Embryonic facial prominence (tissue), 1 donor: Measurements from ENCODE around the gene B4GALNT1.
"Not testable (repeated sequence)": the region's sequence is repeated elsewhere in the genome, so short reads cannot be mapped to it uniquely, and the experiment has no call there.

Experiments used
- DNase-seq: peaks from one replicate; pipeline ENCODE4 v3.0.0-alpha.2; 2016; ENCODE audit errors: extremely low spot score

The B4GALNT1 gene

DNA sequence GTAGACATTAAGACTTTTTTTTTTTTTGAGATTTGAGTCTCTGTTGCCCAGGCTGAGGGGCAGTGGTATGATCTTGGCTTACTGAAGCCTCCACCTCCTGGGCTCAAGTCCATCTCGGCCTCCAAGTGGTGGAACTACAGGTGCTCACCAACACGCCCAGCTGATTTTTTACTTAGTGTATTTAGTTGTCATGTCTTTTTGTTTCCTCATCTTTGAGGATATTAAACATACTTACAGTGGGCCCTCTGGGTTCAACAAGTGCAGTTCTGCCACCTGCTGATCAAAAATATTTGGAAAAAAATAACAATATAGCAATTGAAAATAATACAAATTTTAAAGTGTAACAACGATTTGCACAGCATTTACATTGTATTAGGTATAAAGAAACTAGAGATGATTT lies 4.4 kb upstream of the B4GALNT1 start:
- no peak for DNase-seq

DNA sequence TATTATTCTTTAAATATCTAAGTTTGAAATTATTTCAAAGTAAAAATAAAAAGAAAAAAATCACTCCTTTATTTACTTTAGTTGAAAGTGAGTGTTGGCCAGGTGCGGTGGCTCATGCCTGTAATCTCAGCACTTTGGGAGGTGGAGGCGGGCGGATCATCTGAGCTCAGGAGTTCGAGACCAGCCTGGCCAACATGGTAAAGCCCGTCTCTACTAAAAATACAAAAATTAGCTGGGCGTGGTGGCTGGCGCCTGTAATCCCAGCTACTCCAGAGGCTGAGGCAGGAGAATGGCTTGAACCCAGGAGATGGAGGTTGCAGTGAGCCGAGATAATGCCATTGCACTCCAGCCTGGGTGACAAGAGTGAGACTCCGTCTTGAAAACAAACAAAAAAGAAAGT lies 3.7 kb upstream of the B4GALNT1 start:
- DNase-seq: not testable (repeated sequence)

DNA sequence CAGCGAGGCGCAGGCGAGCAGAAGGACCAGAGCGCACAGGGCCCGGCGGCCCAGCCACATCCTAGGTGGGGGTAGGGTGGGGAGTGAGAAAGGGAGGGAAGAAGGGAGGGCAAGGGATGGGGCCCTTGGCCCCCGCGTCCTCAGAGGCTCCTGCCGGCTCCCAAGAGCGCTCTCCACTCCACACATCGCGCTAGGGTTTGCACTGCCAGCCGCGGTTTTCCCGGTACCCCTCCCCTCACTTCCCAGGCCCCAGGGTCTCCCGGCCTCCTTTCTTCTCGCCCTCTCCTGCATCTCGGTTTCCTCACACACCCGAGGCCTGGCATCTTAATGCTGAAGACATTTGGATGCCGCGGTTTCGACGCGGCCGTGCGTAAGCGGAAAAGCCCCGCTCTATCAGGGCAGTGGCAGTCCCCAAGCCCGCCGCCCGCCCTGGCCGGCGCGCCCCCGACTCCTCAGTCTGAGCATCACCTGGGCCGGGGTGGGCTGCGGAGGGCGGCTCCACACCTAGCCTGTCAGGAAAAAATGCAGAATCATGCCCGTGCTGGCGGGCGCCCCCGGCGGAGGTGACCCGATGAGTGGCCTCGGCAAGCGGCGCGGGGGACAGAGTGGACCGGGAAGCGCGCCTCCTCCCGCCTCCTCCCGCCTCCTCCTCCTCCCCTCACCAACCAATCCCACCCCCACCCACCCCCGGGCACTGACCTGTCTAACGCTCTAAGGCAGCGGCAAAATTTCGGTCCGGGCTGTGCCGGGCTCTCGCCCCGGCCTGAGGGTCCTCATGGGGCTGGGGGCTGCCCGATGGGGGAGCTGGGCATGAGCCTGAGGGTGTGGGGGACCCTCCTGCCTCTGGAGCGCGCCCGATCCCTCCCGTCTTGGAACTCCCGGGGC lies 686 bp downstream of the B4GALNT1 start:
- no peak for DNase-seq

DNA sequence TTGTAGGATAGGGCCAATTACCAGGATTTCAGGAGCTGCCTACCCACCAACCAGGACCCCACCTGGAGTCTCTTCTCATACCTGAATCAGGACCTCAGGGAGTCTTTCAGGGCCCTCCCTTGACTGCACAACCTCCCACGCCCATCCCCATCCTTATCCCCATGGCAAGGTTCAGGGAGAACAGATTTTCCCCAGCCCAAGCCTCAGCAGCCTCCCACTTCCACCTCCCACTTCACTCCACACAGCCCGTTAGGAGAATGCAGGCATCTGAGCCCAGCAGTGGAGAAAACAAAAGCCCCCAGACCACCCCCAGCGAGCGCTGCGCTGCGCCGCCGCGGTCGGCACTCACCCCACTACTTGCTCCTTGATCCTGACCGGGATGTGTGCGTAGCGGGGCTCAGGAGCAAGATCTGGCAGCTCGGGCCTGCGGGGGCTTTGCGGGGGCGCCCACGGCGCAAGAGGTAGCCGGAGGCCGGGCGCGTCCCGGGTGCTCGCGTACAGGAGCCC lies 1.4 kb downstream of the B4GALNT1 start:
- DNase-seq: no peak

DNA sequence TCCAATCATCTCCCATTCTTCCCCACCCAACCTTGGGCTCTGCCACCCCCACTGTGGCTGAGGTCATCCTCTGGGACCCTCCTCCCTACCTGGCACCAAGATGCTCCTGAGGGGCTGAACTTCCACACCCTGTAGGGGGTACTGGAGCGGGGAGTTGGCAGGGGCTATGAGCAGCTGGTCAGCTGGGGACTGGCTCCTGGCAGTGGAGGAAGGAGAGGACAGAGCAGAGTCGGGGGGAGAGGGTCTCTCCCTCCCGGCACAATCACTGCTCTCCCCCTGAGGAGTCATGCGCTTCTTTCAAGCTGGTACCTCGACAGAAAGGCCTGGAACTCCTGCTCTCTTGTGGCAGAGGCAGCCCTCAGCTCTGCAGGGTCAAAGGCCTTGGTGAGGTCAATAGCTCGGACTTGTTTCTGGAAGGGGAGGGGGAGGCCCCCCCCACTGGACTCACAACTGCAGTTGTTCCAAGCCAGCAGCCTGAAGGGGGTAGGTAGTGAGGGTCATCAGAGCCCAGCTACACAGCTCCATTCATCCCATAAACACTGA lies 2.0 kb downstream of the B4GALNT1 start:
- no peak for DNase-seq

DNA sequence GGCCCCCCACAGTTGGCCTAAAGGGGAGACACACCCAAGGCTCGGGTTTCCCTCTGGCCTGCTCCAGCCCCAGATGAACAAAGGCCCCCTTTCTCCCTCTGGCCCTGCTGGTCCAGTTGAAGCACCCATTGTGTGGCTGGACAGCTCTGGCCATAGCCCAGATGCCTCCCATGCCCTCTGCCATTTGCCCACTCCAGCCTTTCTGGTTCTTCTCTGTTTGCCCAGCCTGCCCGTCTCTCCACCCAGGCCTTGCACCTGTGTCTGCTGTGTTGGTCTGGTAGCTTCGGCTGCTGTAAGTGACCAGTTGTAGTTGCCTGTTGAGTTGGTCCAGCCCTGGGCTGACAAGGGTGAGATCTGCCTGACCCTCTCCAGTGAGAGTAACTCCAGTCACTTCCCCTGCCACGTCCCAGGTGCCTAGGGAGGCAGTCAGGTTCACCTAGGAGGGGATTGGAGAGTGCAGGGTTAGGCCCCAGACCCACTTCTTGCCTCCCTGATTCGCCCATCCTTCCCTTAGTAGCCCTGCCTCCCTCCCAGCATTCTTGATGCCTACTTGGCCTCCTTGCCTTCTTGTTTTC lies 3.0 kb downstream of the B4GALNT1 start:
- DNase-seq: no peak

DNA sequence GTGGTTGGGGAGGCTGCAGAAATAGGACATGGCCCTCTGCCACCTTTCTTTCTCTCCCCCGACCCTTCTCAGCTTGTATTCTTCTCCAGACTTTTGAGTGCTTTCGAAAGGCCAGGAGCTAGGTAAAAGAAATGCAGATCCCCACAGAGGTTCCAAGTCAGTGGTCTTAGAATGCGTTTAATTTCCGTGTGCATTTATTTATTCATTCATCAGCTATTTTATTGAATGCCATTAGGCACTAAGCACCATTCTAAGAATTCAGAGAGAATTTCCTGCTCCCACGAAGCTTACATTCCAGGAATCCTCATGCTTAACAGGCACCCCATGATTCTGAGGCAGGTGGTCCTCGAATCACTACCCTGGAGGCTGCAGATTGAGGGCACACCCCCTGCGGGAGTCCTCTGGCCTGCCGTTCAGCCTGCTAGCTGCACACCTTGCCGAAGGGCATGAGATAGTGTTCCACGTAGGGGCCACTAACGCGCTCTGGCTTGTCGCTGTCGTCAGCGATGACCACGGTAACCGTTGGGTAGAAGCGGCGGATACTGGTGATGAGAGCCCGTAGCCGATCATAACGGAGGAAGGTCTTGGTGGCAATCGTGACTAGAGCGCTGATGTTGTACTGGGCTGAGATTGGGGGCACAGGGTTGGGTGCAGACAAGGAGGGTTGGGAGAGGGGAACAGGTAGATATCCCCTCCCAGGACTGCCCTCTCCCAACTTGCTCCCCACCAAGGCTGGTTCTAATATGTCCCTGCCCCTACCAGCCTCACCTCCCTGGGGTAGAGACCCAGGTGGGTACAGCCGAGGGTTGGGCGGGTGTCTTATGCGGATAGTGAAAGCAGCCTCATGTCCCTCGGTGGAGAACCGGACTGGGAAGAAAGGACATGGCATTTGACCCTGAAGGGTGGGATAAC lies 4.5 kb downstream of the B4GALNT1 start:
- DNase-seq: no peak

DNA sequence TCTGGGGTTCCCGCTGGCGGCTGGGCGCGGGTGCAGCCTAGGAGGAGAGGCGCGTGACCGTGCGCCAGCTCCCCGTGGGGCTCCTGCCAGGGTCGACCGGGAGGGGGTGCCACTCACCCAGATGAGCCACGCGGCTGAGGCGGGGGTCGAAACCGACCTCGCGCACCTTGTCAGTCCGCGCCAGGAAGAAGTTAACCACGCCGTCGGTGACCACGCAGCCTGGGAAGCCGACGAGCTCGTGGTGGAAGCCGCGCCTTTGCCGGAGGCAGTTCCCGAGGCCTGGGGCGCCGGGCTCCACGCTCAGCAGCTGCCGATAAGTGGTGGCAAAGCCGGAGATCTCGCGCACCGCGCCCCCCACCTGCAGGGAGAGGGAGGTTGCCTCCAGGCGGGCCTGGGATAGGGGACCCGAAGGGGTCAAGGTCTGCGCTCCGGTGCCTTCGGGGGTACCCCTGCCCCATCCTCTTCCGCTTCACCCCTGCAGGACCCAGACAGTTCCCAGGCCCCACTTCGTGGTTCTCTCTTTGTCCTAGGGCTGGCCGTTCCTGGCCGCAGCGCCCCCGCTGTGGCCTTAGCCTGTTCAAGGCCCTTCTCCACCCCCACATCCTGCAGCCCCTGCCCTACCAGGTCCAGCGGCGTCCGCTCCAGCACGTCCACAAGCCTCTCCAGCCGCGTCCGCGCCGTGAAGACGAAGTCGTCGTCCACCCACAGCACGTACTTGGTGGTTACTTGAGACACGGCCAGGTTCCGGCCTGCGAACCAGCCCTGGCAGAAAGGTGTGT lies 5.3 kb downstream of the B4GALNT1 start:
- no peak for DNase-seq

DNA sequence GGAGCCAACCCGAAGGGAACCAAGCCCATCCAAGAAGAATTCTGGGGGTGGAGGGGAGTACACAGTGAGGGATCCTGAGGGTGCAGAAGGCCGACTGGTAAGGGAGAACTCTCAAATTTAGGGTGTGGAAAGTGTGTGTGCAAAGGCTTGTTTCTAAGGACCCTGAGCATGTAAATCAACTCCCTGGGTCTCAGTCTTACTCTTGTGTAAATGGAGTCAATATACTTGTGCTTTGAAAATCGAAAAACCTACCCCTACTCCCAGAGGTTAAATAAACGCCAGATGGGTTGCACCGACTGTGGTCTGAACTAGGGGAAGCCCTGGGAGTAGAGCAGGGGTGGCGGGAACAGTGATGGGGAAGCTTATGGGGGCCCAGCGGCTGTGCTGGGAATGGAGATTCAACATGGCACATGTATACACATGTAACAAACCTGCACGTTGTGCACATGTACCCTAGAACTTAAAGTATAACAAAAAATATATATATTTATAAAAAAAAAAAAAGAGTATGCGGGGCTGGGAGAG lies 6.0 kb downstream of the B4GALNT1 start:
- DNase-seq: no peak

DNA sequence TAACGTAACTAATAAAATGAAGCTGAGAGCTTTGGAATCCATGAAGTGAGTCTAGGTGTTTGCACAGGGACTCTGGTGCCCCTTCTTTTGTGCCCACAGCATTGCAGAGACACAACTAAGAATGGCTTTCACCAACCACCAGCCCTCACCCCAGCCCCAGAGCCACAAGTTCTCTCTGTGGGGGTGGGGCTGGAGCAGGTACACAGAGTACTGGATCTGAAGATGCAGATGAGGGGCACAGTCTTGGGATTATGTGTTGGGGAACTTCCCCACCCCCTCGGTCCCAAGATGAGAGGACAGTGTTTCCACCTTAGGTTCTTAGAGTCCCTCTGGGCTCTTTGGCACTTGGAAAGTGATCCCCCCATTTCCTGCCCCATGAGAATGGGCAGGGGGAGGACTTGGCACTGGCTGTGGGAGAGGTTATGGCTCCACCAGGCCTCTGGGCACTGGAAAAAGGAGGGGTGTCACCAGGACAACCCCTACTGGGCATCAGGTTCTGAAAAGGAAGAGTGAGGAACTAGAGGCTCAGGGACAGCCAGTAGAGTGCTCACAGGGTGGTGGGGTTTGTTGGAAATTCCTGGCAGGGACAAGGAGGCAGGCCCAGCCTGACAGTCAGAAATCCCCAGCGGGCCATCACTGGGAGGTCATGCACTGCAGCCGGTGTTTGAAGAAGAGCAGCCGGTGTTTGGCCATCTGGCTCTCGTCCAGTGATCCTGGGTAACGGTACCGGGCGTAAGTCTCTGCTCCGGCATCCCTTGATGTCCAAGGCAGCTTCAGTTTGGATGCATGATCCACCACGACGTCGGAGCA lies 6.7 kb downstream of the B4GALNT1 start:
- no peak for DNase-seq

DNA sequence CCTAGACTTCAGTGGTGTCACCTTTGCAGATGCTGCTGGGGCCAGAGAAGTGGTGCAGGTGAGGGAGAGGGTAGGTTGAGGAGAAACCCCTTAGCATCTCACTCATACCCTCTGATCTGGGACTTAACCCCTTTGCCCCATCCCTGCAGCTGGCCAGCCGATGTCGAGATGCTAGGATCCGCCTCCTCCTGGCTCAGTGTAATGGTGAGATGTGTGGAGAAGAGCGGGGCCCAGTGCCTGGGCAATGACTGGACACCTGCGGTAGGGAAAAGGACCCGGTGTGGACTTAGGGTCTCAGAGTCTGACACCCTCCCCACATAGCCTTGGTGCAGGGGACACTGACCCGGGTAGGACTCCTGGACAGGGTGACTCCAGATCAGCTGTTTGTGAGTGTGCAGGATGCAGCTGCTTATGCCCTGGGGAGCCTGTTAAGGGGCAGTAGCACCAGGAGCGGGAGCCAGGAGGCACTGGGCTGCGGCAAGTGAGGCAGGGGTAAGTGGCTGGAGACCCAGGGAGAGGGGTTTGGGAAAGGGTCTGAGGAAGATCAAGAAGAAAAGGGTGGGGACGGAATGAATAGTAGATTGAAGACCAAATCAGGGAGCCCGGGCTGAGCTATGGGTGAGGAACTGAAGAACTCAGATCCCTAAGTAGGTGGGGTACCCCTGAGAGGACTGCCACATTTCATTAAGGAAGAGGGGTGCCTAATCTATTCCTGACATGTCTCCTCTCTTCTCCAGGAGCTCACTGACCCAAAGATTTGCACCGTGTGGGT lies 7.6 kb downstream of the B4GALNT1 start:
- no peak for DNase-seq

DNA sequence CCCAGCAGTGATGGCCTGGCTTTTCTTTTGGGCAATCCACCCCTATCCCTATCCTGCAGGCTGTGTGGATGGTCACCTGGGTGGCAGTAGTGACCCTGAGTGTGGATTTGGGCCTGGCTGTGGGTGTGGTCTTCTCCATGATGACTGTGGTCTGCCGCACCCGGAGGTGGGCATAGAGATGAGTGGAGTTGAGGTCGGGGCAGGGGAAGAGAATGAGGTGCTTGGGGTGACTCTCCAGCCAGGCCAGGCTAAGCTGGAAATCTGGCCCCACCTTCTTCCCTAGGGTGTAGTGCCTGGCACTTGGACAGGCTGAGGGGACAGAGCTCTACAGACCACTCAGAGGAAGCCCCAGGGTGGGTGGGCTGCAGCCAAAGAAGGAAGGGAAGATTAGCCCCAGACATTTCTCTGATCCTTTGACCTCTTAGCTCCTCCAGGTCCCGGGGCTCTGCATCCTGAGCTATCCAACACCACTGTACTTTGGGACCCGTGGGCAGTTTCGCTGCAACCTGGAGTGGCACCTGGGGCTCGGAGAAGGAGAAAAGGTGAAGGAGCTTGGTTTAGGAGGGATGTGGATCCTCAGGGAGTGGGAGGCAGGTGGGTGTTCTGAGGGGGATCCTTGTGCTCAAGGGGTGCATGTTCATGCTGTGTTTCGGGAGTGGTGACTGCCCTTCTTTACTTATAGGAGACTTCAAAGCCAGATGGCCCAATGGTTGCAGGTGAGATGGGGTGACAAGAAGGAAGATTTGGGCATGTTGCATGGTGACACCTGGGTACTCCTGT lies 8.4 kb downstream of the B4GALNT1 start:
- DNase-seq: no peak

DNA sequence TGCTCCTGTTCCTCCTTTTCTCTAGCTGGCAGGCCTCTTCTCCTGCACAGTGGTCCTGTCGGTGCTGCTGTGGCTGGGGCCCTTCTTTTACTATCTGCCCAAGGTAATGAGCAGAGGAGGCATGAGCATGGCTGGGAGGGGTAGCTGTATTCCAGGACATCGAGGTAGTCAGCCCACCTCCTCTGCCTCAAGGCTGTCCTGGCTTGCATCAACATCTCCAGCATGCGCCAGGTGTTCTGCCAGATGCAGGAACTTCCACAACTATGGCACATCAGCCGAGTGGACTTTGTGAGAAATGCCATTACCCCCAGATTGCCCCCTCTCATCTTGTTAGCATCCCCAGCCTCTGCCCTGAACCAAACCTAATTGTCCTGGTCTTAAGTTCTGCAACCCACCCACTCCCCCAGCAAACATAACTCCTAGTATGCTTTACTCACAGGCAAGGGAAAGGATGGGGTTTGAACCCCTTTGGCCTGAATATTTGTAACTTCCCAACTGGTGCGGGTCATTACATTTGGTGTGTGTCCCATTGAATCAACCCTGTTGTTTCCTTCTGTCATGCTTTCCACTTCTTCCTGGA lies 9.1 kb downstream of the B4GALNT1 start:
- DNase-seq: no peak

DNA sequence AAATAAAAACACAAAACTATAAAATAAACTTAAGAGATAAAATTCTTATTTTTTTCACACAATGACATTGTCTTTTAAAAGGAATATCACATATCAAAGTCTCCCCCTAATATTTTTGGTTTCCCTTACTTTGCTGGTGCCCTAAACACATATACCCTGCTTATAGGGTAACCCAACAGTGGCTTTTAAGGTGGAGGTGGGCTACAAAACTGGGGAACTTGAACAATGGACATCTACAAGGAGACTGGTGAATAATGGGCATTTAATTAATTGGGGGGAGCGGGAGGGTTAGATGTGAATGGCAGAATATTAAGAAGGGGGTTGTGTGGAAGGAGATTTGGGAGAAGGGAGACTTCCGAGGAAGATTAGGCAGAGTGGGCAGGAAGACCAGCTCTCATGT lies 9.6 kb downstream of the B4GALNT1 start:
- DNase-seq: no peak

DNA sequence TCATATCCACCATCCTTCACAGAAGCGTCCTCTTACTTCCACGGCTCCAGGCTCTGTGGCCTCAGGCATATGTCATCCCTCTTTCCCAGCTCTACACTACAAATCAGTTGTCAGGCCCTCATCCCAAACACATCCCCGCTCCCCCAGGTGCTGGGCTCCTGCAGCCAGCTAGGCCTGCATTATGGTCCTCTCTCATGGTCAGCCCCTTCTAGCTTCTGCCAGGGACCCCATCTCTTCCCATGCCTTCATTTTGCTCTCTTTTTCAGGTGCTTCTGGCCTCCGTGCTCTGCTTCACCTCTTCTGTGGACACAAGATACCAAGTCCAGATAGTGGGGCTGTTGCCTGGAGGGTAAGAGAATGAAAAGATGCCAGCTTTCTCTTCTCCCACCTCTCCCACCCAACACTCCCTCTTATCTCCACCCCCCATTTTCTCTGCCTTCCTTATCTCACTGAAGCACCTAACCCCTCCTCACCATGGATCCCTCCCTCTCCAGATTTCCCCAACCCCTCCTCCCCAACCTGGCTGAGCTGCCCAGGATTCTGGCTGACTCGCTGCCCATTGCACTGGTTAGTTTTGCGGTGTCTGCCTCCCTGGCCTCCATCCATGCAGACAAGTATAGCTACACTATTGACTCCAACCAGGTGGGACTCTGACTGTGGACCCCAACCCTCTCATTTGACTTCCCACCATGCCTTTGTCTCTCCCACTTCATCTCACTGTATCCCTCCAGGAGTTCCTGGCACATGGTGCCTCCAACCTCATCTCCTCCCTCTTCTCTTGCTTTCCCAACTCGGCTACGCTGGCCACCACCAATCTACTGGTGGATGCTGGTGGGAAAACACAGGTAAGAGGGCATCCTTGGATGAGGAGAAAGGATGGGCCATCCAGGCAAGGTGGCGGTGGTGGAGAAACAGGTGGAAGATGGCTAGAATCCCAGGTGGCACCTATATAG lies 10.4 kb downstream of the B4GALNT1 start:
- no peak for DNase-seq

DNA sequence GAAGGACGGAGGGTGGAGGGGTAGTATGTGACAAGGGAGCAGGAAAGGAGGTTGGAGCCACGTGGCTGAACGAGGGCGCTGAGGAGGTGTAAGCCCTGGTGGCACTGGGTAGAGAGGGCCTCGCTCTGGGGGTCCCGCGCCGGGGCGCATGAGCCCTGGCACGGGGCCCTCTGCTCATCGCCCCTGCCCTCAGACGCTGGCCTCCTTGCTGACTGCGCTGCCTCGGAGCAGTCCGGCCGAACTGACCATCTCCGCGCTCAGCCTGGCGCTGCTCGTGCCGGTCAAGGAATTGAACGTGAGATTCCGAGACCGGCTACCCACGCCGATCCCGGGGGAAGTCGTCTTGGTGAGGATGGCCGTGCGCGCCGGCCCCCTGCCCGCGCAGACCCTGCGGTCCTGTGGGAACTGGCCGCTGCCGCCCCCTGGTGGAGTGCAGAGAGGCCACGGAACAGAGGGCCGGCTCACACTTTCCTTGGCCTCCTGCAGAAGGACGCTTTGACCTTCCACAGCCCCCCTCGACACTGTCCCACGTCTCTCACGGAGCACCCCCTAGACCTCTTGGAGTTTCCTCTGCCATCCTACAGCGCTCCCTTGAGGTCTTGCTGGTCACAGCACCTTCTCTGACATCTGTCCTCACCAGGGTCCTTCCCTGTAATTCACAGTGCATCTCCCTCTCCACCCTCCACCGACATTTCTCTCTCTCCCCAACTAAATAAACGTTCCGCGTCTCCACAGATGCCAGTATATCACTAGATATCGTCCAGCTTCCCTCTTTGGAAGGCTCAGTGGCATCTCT lies 11.3 kb downstream of the B4GALNT1 start:
- no peak for DNase-seq
